Fibroblast of lung (primary cell): Measurements from ENCODE around the gene ENG. TPM values are rescaled to one million over a fixed set of nuclear protein-coding genes. Genes with fewer than 3 reads are reported as not detected.

Experiments
- DNase-seq, 2 donors: peaks; one replicate each; pipeline versions ENCODE4 v3.0.0 to v3.0.0-alpha.2; 2010; ENCODE audit warnings: low read depth in 2 of 2
- H2AFZ ChIP-seq: 2 replicates; pipeline ENCODE4 v1.5.1; 2012; ENCODE audit warnings: low read length, control low read depth, inconsistent platforms
- H3K27ac ChIP-seq: 2 replicates; pipeline ENCODE4 v1.5.1; 2011; ENCODE audit warnings: low read length, control low read depth; ENCODE audit not compliant: insufficient read depth
- H3K27me3 ChIP-seq: 2 replicates; pipeline ENCODE4 v1.5.1; 2011; ENCODE audit warnings: mild to moderate bottlenecking, low read length; ENCODE audit not compliant: control insufficient read depth, insufficient read depth
- H3K36me3 ChIP-seq: 2 replicates; pipeline ENCODE4 v1.5.1; 2011; ENCODE audit warnings: low read length; ENCODE audit not compliant: control insufficient read depth, insufficient read depth
- H3K4me1 ChIP-seq: 2 replicates; pipeline ENCODE4 v1.5.1; 2011; ENCODE audit warnings: low read length; ENCODE audit not compliant: control insufficient read depth, insufficient read depth; ENCODE audit errors: extremely low read depth
- H3K4me2 ChIP-seq: 2 replicates; pipeline ENCODE4 v1.5.1; 2011; ENCODE audit warnings: low read length, control low read depth; ENCODE audit not compliant: insufficient read depth; ENCODE audit errors: extremely low read depth
- H3K4me3 ChIP-seq, 4 experiments: fragments of 200-600 bp in 1 of 4; sonication (generic) in 1 of 4; replicated peaks in 1 of 4; 2 replicates each; pipeline ENCODE4 v1.5.1; 2011 to 2016; ENCODE audit warnings: low read length in 4 of 4, low read depth in 3 of 4, mild to moderate bottlenecking in 3 of 4, control low read depth in 2 of 4, inconsistent platforms in 1 of 4, mixed read lengths in 1 of 4; ENCODE audit not compliant: insufficient read depth in 1 of 4; ENCODE audit errors: control extremely low read depth in 1 of 4
- H3K79me2 ChIP-seq: 2 replicates; pipeline ENCODE4 v1.5.1; 2012; ENCODE audit warnings: mild to moderate bottlenecking, low read length, inconsistent platforms; ENCODE audit not compliant: control insufficient read depth, insufficient read depth
- H3K9ac ChIP-seq: 2 replicates; pipeline ENCODE4 v1.5.1; 2011; ENCODE audit warnings: mild to moderate bottlenecking, low read length, control low read depth; ENCODE audit not compliant: insufficient read depth
- H3K9me3 ChIP-seq: 2 replicates; pipeline ENCODE4 v1.5.1; 2012; ENCODE audit warnings: low read depth, low read length; ENCODE audit not compliant: control insufficient read depth, insufficient read depth
- H4K20me1 ChIP-seq: 2 replicates; pipeline ENCODE4 v1.5.1; 2011; ENCODE audit warnings: low read length; ENCODE audit not compliant: control insufficient read depth, insufficient read depth; ENCODE audit errors: extremely low read depth
- CTCF ChIP-seq, 2 donors: IDR thresholded peaks in 1 of 2; conservative IDR thresholded peaks in 1 of 2; 1 replicate in 1 of 2; 2 replicates in 1 of 2; pipeline ENCODE4 v1.5.1; 2011 to 2012; ENCODE audit warnings: low read length in 2 of 2, control low read depth in 1 of 2, inconsistent platforms in 1 of 2, low read depth in 1 of 2, mild to moderate bottlenecking in 1 of 2
- EZH2 ChIP-seq: IDR thresholded peaks from 2 replicates; pipeline ENCODE4 v1.5.1; 2012; ENCODE audit warnings: low read length, control low read depth, mild to moderate bottlenecking; ENCODE audit errors: missing control alignments
- polyA plus RNA-seq, 2 donors: library from polyadenylated mRNA; depleted of rRNA in 1 of 2; stranded (reverse) in 1 of 2; unstranded in 1 of 2; fragments of >200 nt; gene quantifications; 2 replicates each; pipeline ENCODE4 v1.2.1, GENCODE V29; 2011 to 2012; ENCODE audit warnings: missing spikeins in 1 of 2
- total RNA-seq: library from RNA; depleted of rRNA; stranded (reverse); fragments of >200 nt; gene quantifications from 2 replicates; pipeline ENCODE4 v1.2.1, GENCODE V29; 2014

The ENG gene
- total and polyA plus RNA-seq, 2 donors (not counting 1 experiment from before 2014, with no cell fraction given), result 30.4 to 59.0 TPM

- Histone ChIP-seq H3K27me3 (no peaks in the 10 kb centered on the region), H3K9ac (no peak overlapping the region), H3K9me3 (no peaks in the 10 kb centered on the region), H3K36me3 (peaks cover 29% of the 10 kb centered on the region), H3K79me2 (no peaks in the 10 kb centered on the region), H4K20me1 (no peaks in the 10 kb centered on the region), H3K4me3 (no peak overlapping the region), H2AFZ (no peak overlapping the region), H3K27ac (no peak overlapping the region), H3K4me1 (no peaks in the 10 kb centered on the region), H3K4me2 (no peak overlapping the region)
- TF ChIP-seq CTCF (conservative IDR thresholded peaks at IDR 0.05 in 1 of 2, IDR thresholded peaks at IDR 0.05 in 1 of 2; ENCODE audit: low read depth in 1 of 2, low read length in 2 of 2), result no peak
- TF ChIP-seq EZH2, result no peak
- DNase-seq, result no peak
These were observed 32.0 kb upstream of the ENG start for GRCh38 chr9:127886401-127886972.

- Histone ChIP-seq H4K20me1 (no peaks in the 10 kb centered on the region), H3K4me3 (no peak overlapping the region), H3K79me2 (no peaks in the 10 kb centered on the region), H3K27me3 (no peaks in the 10 kb centered on the region), H3K9ac (no peak overlapping the region), H3K9me3 (no peaks in the 10 kb centered on the region), H3K4me1 (no peaks in the 10 kb centered on the region), H3K4me2 (no peak overlapping the region), H2AFZ (no peak overlapping the region), H3K36me3 (peaks cover 25% of the 10 kb centered on the region), H3K27ac (no peak overlapping the region)
- no peak for DNase-seq
- no peak for TF ChIP-seq CTCF (conservative IDR thresholded peaks at IDR 0.05 in 1 of 2, IDR thresholded peaks at IDR 0.05 in 1 of 2; ENCODE audit: low read depth in 1 of 2, low read length in 2 of 2)
- no peak for TF ChIP-seq EZH2
These were observed 31.2 kb upstream of the ENG start for GRCh38 chr9:127885508-127886281.

- Histone ChIP-seq H3K36me3 (peaks cover 19% of the 10 kb centered on the region), H3K9me3 (no peaks in the 10 kb centered on the region), H3K27me3 (no peaks in the 10 kb centered on the region), H3K4me1 (no peaks in the 10 kb centered on the region), H3K4me2 (no peak overlapping the region), H3K4me3 (no peak overlapping the region), H3K27ac (no peak overlapping the region), H2AFZ (no peak overlapping the region), H4K20me1 (no peaks in the 10 kb centered on the region), H3K79me2 (no peaks in the 10 kb centered on the region), H3K9ac (peak overlapping the region; percentile 2)
- no peak for DNase-seq
- TF ChIP-seq CTCF (conservative IDR thresholded peaks at IDR 0.05 in 1 of 2, IDR thresholded peaks at IDR 0.05 in 1 of 2; ENCODE audit: low read depth in 1 of 2, low read length in 2 of 2), result no peak
- no peak for TF ChIP-seq EZH2
These were observed 30.6 kb upstream of the ENG start for GRCh38 chr9:127884976-127885490.
